ENCODE measurements around the gene GDF11.

Gene GDF11

DNA sequence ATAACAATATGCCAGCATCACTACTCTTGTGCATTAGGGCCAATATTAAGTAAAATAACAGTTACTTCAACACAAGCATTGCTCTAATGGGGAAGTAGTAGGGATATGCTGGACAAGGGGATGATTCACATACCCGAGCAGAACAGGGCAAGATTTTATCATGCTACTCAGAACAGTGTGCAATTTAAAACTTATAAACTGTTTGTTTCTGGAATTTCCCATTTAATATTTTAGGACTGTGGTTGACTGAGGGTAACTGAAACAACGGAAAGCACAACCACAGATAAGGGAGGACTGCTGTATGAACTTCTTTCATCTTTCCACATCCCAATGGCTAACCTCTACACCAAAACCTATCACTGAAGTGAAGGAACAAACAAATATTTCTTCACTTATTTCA, 37.8 kb downstream of the GDF11 start:
- in situ Hi-C loops (cut with MboI; ENCODE audit: low sequenced_read_pairs) = no loop called here

DNA sequence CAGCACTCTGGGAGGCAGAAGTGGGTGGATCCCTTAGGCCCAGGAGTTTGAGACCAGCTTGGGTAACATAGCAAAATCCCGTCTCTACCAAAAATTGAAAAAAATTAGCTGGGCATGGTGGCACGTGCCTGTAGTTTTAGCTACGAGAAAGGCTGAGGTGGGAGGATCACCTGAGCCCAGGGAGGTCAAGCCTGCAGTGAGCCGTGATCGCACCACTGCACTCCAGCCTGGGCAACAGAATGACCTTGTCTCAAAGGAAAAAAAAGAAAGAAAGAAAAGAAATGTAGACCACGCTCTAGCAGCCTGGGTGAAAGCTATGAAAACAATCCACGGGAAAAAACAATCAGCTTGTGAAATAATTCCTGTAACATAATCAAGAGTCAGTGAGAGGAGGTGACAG, 45.6 kb downstream of the GDF11 start:
- in situ Hi-C loops (cut with MboI; ENCODE audit: low sequenced_read_pairs) = no loop called here

- in situ Hi-C loops (cut with MboI; ENCODE audit: low sequenced_read_pairs) = no loop called here
Observed at GRCh38 chr12:55789171-55789570, 46.2 kb downstream of the GDF11 start.

DNA sequence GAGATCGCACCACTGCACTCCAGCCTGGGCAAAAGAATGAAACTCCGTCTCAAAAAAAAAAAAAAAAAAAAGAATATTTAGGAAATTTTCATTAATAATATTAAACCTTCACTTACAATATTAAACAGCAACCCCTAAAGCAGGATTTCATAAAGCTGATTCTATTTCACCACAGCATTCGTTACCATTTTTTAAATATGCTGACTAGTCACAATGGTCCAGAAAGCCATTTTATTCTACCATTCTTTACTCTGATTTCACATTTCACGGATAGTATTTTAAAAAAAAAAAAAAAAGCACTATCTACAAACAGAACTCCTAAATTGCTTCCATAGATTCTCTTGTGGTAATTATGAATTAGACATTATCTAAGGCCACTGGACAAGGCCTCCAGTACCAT, 47.0 kb downstream of the GDF11 start:
- in situ Hi-C loops (cut with MboI; ENCODE audit: low sequenced_read_pairs) = no loop called here

GRCh38 chr12:55795950-55796349, 53.0 kb downstream of the GDF11 start:
- in situ Hi-C loops (cut with MboI; ENCODE audit: low sequenced_read_pairs) = no loop called here

DNA sequence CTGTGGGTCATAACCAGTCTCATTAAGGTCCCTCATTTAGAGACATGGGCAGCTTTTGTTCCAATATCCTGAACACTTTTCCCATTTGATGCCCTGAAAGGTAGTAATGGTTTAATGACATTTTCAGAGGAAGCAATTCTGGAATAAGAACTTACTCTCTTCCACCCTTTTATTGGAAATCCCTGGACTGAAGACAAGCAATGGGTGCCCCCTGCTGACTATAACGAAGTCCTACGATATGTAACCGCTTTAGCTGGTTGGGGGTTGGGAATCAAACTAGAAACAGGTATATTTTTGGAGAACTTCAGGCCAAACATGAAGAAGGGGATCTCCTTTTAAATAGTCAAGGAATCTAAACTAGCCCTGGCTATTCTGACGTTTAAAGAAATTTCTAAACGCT, 54.1 kb downstream of the GDF11 start:
- in situ Hi-C loops (cut with MboI; ENCODE audit: low sequenced_read_pairs) = no loop called here

- in situ Hi-C loops (cut with MboI; ENCODE audit: low sequenced_read_pairs) = no loop called here
Observed at GRCh38 chr12:55797550-55797949, 54.6 kb downstream of the GDF11 start.
